ENCODE measurements around the gene ARHGEF28.
A peak's percentile ranks its signal among the peaks of the same experiment; 100 is the strongest.

Gene ARHGEF28

GRCh38 chr5:73692166-73692640, 66.2 kb downstream of the ARHGEF28 start:
- DNase-seq (ENCODE audit: low read depth), result peak; percentile 70

GRCh38 chr5:73692981-73693380, 67.0 kb downstream of the ARHGEF28 start:
- DNase-seq (ENCODE audit: low read depth), result no peak

DNA sequence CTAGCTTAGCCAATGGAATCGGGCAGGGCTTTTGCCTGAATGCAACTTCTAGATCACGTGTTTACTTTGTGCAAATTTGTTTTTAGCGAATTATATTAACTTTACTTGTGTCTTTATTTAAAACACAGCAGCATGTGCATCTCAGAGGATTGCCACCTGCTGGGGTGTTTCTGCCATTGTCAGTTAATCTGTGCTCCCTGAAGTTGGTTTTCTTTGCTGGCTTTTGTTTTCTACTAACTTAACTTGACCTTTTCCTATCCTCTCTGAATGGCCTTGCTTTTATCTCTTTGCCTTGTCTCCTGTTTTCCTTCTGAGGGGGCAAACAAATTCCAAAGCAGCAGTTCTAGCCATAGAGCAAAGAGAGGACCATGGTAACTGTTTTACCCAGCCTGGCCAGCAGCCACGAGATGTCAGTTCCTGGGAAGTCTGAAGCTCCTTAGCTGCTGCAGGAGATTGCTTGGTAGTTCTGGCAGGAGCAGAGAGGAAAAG, 67.6 kb downstream of the ARHGEF28 start:
- DNase-seq (ENCODE audit: low read depth), result no peak

- no peak for DNase-seq (ENCODE audit: low read depth)
Measured at GRCh38 chr5:73694089-73694488, 68.1 kb downstream of the ARHGEF28 start.

DNA sequence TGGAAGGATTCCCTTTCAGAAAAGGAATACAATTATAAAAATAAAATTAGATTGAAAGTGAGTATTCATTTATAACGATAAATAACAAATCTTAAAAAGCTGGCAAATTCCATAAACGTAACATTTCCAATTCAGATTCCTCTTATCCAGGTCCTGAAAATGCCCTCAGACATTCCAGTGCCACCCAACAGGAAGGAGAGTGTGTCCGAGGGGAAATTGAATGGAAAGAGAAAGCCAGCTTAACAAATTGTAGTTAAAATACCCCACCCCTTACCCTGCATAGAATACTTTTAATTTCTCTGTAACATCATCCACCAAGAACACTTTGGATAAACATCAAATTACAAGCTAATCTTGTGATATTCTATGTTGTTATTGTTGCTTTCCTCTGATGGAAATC, 72.0 kb downstream of the ARHGEF28 start:
- DNase-seq (ENCODE audit: low read depth), result no peak

- DNase-seq (ENCODE audit: low read depth), result no peak
Measured at GRCh38 chr5:73701566-73701965, 75.6 kb downstream of the ARHGEF28 start.

GRCh38 chr5:73702534-73702933, 76.5 kb downstream of the ARHGEF28 start:
- DNase-seq (ENCODE audit: low read depth), result no peak

- no peak for DNase-seq (ENCODE audit: low read depth)
Measured at GRCh38 chr5:73702951-73703350, 77.0 kb downstream of the ARHGEF28 start.

- DNase-seq (ENCODE audit: low read depth), result no peak
Measured at GRCh38 chr5:73705364-73705763, 79.4 kb downstream of the ARHGEF28 start.

DNA sequence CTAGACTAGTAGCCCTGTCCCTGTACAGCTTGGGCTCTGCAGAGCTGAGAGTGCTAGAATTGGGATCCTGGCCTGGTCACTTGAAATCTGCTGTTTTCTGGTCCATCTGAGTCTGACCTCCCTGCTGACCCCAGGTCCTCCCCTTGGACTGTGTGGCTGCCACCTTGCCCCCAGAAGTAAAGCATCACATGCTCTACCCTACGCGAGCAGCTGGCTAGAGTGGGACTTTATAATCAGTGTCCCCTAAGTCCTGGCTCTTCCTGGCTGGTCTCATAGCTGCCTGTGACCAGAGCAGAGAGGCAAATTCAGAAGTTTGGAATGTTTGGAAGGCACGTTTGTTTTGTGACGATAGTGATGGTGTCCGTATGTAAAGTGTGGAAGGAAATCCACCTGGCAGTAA, 81.0 kb downstream of the ARHGEF28 start:
- DNase-seq (ENCODE audit: low read depth), result no peak

GRCh38 chr5:73709536-73710129, 83.6 kb downstream of the ARHGEF28 start:
- no peak for DNase-seq (ENCODE audit: low read depth)

DNA sequence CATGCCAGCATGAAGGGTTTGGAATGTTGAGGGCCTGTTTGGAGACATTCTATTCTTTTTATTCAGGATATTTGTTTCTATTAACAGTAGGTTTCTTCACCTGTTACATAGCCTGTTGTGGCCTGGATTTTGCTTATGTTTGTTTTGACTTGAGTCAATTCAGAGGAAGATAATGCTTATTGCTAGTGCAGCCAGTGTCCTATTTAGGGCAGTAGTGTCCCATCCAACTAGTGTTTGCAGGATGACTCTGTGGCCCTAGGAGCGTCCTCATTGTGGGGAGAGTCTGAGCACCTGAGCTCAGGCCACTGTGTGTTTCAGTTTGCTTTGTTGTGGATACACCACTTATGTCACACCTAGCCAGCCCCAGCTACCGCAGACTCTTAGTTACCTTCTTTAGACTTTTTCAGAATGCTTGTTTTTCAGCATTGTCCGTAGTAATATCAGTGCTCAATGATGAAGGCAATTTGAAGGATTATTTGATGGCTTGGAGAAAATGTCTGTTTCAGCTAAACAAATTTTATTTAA, 90.3 kb downstream of the ARHGEF28 start:
- DNase-seq (ENCODE audit: low read depth), result no peak

GRCh38 chr5:73718762-73719161, 92.8 kb downstream of the ARHGEF28 start:
- DNase-seq (ENCODE audit: low read depth), result no peak

GRCh38 chr5:73719632-73720031, 93.6 kb downstream of the ARHGEF28 start:
- DNase-seq (ENCODE audit: low read depth), result no peak

DNA sequence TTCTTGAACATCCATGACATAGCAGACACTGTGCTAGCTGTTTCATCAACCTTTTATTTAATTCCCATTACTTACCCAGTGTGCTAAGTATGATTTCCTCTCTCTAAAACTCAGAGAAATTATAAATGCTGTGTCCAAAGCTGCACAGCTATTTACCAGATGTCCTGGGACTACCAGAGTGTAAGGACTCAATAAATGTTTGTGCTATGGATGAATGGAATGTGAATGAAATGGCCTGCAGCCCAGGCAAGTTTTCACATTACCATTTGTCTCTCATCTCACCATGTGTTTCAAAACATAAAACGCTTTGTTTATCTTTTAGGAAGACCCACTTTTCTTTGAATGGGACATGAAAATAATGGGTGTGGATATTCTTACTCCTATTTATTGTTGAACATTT, 96.2 kb downstream of the ARHGEF28 start:
- DNase-seq (ENCODE audit: low read depth), result no peak

DNA sequence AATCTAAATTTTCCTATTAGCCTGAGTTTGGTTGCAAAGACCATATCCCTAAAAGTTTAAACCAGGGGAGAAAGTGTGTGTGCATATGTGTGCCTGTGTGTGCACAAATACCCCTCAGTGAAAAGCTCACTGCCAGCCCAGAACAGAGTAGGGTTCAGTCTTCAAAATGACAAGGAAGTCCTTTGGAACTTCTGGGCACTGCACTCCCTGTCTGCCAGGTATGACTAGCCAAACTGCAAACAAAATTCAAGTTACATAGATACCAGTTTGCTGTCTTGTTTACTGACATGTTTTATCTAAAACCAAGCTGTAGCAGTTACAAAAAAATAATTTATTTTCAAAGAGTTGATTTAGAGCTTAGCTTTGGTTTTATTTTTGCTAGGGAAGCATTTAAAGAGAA, 100.1 kb downstream of the ARHGEF28 start:
- DNase-seq (ENCODE audit: low read depth), result no peak

DNA sequence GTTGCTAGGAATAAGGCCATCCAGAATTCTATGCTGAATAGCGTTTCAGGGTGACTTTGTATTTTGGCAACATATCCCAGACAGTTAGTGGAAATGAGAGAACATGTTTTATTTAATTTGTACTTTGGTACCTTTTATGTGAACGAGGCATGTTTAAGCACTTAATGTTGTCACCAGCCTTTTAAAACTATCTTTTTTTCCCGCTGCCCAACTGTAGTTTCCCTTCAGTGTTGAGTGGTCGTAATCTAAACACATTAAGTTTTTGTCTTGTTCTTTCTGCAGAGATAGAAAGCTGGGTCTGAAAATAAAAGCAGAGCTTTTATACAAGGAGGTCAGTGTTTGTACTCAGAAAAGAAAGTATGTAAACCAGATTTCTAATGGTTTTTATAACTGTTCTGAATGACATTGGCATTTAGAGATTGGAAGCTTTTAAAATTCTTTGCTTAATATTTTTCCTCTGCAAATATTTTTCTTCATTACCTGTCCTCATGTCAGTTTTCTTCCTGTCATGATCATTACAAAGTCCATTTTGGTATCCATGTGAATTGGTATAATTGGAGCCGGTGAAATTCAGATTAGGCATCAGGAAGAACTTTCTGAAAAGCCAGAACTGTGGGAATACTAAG, 100.7 kb downstream of the ARHGEF28 start:
- no peak for DNase-seq (ENCODE audit: low read depth)

- no peak for DNase-seq (ENCODE audit: low read depth)
Measured at GRCh38 chr5:73727470-73727869, 101.5 kb downstream of the ARHGEF28 start.

DNA sequence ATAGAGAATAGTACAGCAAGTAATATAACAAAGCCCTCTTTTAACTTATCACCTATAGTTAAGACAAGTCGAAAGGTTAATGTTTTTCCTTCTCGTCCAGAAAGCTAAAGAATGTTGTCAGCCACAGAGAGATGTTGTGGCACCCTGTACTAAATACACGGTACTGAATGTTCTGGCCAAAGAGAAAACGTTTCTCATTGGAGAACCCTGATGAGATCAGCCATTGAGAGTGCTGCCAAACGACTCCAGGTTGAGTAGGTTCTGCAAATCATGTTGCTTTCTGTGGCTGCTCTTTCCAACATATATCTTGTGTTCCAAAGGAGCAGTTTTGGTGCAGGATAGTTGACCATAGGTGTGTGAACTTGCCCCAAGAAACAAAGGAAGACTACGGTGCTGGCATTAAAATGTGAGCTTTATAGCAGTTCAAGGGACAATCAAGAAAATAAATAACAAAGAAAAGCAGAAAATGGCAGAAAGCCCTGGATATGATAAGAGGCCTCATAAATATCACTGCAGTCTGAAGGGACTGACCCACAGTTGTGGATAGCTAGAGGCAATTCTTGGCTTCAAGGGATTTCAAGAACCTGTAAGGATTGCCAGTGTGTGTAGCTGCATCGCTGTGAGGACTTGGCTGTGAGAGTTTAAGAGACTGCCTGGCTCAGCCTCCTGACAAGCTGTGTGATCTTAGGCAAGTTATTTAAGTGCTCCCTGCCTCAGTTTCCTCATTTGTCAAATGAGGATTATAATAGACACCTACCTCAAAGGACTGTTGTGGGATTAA, 102.7 kb downstream of the ARHGEF28 start:
- DNase-seq (ENCODE audit: low read depth), result no peak

DNA sequence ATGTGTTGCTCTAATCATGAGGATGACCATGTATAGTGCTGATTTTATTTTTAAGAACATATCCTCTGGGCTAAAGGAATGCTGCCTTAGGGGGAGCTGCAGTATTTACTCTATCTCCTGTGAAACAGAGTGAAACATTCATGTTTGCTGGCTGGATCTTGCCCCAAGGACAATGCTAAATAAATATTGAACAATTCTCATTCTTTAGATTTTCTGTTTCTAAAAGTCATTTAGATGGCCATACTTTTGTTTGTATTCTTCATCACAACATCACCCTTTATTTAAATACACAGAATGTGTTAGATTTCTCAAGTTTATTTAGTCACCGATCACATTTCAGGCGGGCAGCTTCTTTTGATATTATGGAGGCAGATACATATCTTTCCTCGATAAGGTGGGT, 103.3 kb downstream of the ARHGEF28 start:
- no peak for DNase-seq (ENCODE audit: low read depth)

DNA sequence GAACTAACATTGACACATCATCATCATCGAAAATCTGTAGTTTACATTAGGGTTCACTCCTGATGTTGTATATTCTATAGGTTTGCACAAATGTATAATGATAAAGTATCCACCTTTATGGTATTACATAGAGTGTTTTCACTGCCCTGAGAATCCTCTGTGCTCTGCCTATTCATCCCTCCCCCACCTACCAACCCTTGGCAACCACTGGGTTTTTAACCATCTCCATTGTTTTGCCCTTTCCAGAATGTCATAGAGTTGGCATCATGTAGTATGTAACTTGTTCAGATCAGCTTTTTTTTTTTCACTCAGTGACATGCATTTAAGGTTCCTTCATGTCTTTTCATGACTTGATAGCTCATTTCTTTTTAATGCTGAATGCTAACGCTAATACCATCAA, 106.0 kb downstream of the ARHGEF28 start:
- DNase-seq (ENCODE audit: low read depth), result no peak

GRCh38 chr5:73733219-73733618, 107.2 kb downstream of the ARHGEF28 start:
- DNase-seq (ENCODE audit: low read depth), result peak; percentile 15
